GM19324 (cell line): ENCODE measurements around the gene CYP24A1.
"Not testable (repeated sequence)": the region's sequence is repeated elsewhere in the genome, so short reads cannot be mapped to it uniquely, and the experiment has no call there.

Experiments used
- ATAC-seq: cut with Tn5 transposase; IDR thresholded peaks from one replicate; pipeline ENCODE4 v1.9.1; 2021; ENCODE audit warnings: mild to moderate bottlenecking, moderate library complexity; ENCODE audit not compliant: unreplicated experiment, low FRiP score

The CYP24A1 gene

GRCh38 chr20:54138427-54138826 lies 35.4 kb downstream of the CYP24A1 start:
- no peak for ATAC-seq

GRCh38 chr20:54137115-54137514 lies 36.7 kb downstream of the CYP24A1 start:
- ATAC-seq: no peak

GRCh38 chr20:54134445-54135220 lies 39.2 kb downstream of the CYP24A1 start:
- no peak for ATAC-seq

GRCh38 chr20:54133434-54134427 lies 40.1 kb downstream of the CYP24A1 start:
- ATAC-seq: no peak

- ATAC-seq: no peak
These were observed 41.0 kb downstream of the CYP24A1 start for GRCh38 chr20:54132612-54133433.

- no peak for ATAC-seq
These were observed 41.8 kb downstream of the CYP24A1 start for GRCh38 chr20:54131675-54132611.

- not testable (repeated sequence) for ATAC-seq
These were observed 42.7 kb downstream of the CYP24A1 start for GRCh38 chr20:54131125-54131524.

- ATAC-seq: no peak
These were observed 44.4 kb downstream of the CYP24A1 start for GRCh38 chr20:54129350-54129749.

GRCh38 chr20:54127855-54128574 lies 45.8 kb downstream of the CYP24A1 start:
- ATAC-seq: no peak

GRCh38 chr20:54126806-54127655 lies 46.8 kb downstream of the CYP24A1 start:
- no peak for ATAC-seq

- not testable (repeated sequence) for ATAC-seq
These were observed 47.5 kb downstream of the CYP24A1 start for GRCh38 chr20:54126328-54126727.

- ATAC-seq: no peak
These were observed 50.1 kb downstream of the CYP24A1 start for GRCh38 chr20:54123587-54124180.

GRCh38 chr20:54122681-54123586 lies 50.9 kb downstream of the CYP24A1 start:
- no peak for ATAC-seq

GRCh38 chr20:54122189-54122588 lies 51.6 kb downstream of the CYP24A1 start:
- ATAC-seq: no peak

- ATAC-seq: no peak
These were observed 54.0 kb downstream of the CYP24A1 start for GRCh38 chr20:54119744-54120143.

- no peak for ATAC-seq
These were observed 55.4 kb downstream of the CYP24A1 start for GRCh38 chr20:54118220-54119001.
